CD4-positive, alpha-beta T cell treated with Interleukin-15 for 1 hour (primary cell): Measurements from ENCODE around the gene MDGA2.

Experiments
- DNase-seq: peaks from one replicate; pipeline ENCODE4 v3.0.0-alpha.2; 2020

The MDGA2 gene

DNA sequence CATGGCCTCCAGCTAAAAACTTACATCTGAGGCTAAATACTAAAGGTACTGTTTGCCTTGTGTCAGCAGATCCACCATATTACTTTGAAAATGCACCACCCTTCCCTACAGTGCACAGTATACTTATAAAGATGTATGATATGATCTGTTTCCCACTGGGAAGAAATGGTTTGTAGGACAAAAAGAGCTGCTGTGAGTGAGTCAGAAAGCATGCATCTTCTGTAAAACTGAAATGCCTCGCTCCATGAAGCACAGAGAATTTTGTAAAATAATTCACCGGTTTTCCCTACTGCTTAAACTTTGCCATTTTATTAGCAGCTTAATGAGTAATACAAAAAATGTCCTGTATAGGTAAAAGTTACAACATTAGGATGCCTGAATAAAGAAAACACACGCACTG is 68.8 kb downstream of the MDGA2 start:
- DNase-seq: no peak

DNA sequence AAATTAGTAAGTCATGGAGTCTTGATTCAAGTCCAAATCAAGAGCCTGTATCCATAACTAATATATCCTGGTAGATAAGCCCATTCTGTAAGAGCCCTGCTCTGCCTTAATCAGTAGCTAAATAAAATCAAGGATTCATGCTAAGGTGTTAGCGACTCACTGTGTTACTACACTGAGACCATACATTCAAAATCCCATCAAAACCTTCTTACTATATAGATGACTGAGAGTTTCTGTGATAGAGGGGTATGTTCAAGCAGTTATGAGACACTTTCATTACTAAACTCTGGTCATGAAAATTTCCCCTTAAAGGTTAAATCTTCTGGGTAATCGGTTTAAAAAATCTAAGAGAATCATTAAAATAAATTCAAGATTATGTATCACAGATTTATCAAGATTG is 78.5 kb downstream of the MDGA2 start:
- DNase-seq: no peak

DNA sequence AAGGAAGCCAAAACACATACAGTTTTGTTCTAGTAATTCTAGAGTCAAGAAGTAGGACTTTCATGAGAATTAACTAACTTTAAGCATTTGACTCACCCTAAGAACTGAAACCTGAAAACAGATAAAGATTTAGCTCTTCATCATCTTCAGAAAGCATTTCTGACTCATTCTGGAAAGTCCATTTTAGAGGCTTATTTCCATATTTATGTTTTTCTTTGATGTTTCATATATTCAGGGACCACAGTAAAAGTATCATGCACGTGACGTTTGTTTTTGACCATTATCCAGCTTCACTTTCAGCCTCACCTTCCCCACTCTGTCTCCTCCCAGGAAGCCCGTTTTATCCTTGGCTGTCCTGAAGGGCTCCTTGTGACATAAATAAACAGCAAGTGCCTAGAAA is 79.2 kb downstream of the MDGA2 start:
- DNase-seq: no peak

DNA sequence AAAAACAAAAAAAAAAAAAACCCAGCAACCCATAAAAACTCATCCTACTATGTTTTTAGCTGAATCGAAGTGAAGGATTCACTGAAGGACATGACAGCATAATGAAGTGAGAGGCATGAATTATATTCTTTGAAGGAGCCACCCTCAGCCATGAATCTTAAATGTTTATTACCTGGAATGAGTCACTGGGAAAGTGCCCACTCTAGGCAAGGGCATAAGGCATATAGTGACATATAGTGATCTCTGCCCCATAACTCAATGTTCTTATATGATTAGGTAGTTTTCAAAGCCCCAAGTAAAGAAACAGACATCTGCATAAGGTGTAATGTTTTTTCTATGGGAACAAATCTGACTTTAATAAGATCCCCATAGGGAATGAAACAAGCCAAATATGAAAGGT is 79.9 kb downstream of the MDGA2 start:
- no peak for DNase-seq

DNA sequence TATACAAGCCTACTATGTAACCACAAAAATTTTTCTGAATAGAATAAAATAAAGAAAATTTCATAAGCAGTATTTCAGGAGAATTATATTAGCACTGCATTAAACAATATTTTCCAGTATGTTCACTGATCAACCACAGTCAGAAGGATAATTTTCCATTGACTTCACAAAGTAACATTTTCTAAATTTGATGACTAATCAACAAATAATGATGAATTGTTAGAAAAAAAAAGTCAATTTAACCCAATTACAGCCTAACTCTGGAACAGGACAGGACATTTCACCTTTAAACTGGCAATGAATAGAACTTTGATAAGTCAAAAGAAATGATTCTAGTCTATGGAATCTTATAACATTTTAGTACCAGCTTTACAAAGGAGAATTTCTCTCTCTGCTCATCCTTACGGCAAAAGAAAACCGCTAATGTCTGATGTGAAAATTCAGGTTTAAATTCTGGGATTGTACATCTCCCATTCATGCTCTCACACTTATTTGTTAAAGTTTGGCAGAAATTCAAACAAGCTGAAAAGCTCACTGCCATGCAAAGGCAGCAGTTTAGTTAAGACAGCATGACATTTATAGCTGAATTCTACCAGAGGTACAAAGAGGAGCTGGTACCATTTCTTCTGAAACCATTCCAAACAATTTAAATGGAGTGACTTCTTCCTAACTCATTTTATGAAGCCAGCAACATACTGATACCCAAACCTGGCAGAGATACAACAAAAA is 84.5 kb downstream of the MDGA2 start:
- no peak for DNase-seq

DNA sequence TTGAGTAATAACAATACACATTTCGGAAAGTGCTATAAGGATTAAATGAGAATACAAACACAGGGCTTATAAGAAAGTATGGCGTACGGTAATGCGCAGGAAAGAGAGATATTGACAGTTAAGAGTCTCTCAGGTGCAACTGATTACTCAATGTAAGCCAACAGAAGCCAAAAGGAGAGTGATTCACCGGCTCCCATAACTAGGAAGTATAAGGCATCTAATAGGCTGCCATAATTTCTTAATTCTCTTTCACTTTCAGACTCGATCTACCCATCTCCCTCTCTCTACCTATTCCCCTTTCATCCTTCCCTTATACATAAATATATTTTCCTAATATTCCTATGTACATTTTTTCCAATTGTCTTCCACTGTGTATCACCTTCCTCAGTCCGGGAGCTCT is 90.0 kb downstream of the MDGA2 start:
- no peak for DNase-seq

DNA sequence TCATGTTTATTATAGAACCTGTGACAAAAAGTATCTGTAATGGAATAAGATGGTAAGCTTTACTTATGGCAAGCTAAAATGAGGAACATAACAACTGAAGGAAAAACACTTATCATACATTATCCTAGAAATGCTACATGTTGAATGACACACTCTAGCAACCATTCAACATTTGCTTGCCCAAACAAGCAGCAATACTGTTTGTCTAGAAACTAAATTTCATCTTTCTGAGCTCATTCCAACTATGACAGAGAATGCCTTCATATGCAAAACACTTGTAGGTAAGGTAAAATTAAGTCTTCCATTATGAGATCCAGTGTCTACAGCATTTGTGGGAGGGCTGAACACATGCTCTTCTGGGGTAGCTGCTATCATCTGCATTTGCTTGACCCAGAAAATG is 108.1 kb downstream of the MDGA2 start:
- no peak for DNase-seq

DNA sequence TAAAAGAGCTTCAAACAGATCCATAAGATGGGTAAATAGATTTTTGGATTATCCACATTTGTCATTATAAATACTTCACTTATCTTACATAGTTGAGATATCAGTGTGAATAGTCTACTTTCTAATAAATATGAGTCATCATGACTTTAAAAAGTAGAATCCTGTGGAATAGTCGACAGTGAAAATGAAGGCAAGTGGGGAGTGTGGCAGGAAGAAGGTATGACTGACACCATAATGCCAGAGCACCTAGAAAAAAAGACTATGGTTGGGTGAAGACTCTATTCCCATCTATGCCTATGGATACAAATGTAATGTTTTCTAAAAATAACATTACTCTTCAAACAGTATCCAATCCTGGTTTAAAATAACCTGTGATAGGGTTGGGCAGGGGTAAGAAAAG is 117.5 kb downstream of the MDGA2 start:
- no peak for DNase-seq

DNA sequence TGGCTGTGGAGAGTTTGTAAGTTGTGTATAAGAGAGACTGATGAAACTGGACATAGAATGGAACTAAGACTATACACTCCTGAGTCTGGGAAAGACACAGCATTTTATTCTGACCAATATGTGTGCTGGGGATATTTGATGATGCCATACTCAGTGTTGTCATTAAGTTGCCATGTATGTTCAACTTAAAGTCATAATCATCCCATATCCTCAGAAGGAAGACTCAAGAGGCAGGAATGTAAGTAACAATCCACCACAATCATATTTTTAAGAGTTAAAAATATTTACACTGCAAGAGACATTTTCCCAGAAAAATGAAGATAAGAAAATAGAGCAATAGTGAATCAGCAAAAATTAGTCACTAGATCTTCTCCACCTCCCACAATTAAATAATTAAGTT is 120.1 kb downstream of the MDGA2 start:
- DNase-seq: no peak

DNA sequence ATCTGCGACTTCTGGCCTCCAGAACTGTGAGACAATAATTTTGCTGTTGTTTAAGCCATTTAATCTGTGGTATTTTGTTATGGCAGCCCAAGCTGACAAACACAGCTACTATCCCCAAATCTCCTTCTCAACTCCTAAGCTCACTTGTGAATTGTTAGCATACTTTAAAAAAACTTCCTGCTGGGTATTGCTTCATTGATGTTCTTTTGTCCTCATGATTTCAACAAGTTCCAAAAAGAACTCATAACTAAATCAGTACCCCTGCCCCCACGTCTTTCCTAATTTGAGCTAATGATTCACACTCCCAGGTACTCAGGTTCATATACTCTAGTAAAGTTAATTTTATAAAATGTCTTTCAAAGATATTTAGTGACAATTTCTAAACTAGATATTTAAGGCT is 125.5 kb downstream of the MDGA2 start:
- no peak for DNase-seq

DNA sequence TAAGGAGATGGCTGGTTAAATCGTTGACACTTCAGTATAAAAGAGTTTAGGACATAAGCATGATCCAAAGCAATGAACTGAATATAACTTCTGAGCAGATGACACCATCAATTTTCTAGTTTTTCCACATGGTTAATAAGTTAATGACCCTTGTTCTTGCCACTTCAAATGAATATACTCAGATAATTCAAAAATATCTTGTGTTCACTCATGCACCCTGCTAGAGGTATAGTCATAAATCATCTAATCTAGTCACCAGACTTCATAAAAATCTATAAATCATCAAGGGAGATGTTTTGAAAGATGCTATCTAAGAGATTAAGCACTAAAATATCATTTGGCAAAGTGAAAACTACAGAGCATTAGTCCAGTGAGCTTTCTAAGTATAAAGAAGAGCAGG is 131.9 kb downstream of the MDGA2 start:
- no peak for DNase-seq

DNA sequence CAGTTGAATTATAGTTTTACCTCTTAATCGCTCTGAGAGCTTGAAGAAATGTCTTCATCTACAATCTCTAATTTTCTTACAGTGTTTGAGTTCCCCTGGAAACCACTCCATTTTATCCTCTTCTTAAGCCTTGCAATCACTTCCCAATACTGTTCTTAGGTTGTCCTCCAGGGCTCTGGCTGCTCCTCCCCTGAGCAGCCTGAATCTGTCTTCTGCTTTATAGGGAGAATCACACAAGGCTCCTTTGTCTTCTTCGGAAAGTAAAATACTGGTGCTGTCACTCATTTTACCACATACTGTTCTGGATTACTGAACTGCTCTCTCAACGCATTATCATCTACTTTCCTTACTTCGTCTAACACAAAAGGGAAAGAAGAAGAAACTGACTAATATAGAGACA is 133.7 kb downstream of the MDGA2 start:
- DNase-seq: no peak

DNA sequence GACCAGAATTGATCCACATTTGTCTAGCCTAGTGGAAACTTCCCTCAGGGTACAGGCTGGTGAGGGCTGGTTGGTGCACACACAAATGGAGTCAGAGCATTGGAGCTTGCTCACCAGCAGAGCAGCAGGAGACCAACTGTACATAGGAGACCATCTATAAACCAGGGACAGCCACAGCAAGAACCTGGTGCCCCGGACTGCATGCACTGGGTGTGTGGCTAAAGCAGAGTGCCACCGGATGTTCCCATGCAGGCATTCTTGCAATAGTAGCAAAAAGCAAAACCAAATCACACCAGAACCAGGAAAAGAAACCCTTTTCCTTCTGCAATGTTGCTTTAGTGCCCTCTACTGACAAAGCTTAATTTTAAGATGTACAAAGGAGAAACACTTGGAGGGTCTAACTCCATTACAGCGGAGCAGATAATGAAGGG is 136.4 kb downstream of the MDGA2 start:
- no peak for DNase-seq

DNA sequence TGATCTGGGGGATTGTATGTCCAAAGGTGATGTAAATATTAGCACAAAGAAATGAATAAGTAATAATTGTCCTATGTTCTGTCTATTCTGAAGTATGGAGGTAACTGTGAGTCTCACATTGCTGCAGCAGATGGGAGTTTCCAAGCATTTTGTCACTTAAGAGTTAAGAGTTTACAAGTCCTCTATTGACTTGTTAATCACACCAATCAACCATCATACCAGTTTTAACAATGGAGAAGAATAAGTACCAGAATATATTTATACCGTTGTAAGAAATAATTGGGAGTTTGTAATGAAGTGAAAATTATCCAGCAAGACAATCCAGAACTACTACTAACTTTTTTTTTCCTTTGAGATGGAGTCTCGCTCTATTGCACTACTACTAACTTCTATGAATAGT is 139.1 kb downstream of the MDGA2 start:
- no peak for DNase-seq

DNA sequence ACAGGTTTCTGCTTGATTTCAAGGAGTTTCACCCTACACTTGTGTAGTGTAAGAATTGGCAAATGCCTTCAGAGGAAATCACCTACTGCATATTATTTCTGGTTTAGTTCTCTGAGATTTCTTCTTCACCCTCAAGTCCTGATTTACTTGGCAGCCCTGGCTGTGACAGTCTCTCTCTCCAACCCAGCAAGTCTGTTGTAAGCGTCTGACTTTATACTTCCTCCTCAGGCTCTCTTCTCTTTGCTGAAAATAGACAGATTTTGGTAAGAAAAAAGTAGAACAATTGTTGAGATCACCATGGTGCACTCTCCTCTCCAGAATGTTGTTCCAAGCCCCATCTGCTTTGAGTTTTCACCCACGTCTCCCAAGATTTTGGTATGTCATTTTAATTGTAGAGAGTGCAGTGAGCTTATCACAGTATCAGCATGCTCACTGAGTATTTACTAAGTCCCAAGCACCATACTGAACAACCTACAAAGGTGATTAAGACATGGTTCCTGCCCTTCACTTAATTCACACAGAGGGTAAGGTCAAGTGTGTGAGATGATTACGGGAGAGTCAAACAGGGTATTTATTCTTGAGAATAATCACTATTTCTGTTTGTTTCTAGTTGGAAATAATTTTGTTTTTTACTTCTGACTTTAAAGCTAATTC is 148.7 kb downstream of the MDGA2 start:
- DNase-seq: no peak

DNA sequence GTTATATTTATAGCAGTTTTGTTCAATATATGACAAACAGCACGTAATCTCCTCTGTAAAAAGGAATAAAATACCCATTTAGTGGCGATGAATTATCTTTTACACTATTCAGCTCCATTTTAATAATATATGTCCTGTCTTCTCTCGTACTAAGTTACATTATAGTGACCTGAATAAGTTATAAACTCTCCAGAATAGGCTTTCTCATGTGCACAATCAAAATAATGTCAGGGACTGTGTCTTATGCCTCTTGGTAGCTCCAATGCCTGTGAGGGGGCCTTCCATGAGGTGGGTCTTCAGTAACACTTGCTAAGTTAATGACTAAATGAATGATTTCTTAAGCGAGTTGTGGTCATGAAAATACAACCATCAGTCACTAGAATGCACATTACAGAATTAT is 150.9 kb downstream of the MDGA2 start:
- no peak for DNase-seq

DNA sequence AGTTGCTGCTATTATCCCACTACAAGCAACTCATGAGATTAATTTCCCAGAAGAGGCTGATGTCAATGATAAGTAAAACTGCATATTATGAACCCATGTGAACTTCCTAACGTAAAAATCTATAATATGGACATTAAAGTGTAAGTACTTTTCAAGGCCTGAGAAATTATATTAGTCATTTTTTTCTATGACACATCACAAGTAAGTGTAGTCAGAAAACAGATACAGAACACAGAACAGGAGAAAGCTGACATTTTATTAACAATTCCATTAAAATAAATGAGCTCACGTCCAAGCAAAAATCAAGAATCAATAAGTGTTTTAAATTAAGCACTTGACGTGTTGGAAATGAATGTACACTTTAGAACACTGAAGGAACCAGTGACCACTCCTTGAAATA is 155.0 kb downstream of the MDGA2 start:
- no peak for DNase-seq

DNA sequence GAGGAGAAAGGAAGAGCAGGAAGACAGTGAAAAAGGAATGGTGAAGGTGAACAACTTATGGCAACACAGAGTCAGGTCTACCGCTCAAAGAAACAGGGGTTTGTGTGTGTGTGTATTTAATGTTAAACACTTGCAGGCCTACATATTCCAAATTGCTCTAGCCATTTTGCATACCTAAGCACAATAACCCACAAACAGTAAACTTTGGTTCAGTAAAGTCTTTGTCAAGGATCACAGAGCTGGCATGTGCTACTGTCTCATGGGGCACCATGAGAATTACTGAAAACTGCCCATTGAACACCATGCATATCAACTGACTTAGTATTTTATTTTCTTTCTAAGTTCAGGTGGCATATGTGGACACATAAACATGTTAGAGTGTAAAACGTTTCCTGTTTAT is 163.6 kb downstream of the MDGA2 start:
- no peak for DNase-seq

DNA sequence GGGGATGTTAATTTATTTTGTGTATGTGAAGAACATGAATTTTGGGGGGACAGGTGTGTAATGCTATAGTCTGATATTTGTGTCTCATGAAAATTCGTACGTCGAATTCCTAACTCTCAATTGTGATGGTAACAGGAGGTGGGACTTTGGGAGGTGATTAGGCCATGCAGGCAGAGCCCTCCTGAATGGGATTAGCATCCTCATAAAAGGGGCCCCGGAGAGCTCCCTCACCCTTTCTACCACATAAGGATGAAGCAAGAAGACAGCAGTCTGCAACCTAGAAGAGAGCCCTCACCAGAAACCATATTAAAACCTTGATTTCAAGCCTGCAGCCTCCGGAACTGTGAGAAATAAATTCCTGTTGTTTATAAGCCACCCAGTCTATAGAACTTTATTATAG is 165.4 kb downstream of the MDGA2 start:
- no peak for DNase-seq

DNA sequence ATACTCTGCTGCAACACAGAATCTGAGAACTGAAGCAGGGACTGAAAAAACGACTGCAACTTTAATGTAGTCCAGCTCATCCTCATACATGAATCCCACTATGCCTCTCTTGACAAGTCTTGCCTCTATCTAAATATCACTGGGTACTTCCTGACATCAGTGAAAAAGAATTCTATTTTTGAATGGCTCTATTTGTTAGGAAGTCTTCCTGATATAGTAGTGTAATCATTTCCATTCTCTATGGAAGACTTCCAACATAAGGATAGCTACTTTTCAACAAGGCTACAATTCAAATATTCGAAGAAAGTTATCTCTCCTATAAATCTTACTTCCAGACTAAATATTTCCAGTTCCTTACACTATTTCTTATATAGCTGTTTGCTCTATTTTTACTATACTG is 167.5 kb downstream of the MDGA2 start:
- DNase-seq: no peak

DNA sequence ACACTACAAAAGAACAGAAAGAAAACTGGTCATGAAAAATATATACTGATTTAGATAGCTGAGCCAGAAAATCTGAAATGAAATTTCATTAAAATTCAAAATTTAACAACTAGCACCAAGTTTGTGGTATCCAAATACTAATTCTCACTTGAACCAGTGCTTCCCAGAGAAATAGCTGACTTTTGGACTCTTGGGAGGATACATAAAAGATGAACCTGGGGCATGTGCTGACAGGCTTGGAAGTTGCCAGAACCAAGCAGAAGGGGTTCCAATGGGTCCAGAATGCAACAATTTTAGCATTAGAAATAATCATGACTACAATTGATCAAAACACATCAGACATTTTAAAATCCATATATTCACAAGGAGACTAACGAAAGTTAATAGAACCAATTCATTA is 175.0 kb downstream of the MDGA2 start:
- no peak for DNase-seq

DNA sequence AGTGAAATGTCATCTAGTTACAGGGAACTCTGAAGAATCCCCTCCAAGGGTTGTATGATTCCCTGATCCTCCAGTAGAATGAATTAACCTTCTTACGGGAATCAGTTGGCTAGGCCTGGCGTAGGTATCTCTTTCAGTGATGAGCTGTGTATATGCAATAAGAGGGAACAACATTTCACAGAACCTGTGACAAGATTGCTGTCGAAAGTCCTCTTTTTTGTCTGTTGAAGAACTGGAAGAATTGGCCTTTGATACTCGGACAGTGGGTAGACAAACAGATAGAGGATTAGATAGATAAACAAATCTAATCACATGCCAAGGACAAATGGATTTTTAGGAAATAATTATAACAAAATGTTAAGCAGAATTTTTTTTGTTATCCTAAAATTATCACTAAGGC is 184.6 kb downstream of the MDGA2 start:
- no peak for DNase-seq

DNA sequence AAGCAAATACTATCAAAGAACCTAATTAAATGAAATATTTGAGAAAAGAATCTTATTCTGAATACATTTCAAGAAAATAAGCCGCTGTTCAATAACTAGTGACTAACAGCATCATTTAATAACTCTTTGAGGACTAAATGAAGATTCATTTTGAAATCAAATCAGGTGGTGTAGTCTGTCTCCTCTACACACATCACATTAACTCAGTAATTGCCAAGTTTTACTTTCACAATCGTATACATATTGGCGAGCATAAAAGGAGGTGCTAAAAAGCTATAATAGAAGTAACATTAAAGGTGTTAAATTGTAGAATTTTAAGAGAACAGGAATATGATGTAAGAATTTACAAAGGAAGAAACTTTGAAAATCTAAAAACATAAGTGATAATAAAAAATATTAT is 185.1 kb downstream of the MDGA2 start:
- no peak for DNase-seq

DNA sequence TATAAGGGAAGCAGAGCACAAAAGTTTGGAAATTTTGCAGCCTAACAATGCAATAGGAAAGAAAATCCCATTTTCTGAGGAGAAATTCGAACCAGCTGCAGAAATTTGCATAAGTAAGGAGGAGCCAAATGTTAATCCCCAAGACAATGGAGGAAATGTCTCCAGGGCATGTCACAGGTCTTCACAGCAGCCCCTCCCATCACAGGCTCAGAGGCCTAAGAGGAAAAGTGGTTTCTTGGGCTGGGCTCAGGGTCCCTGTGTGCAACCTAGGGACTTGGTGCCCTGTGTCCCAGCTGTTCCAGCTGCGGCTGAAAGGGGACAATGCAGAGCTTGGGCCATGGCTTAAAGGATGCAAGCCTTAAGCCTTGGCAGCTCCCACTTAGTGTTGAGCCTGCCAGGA is 190.0 kb downstream of the MDGA2 start:
- no peak for DNase-seq

DNA sequence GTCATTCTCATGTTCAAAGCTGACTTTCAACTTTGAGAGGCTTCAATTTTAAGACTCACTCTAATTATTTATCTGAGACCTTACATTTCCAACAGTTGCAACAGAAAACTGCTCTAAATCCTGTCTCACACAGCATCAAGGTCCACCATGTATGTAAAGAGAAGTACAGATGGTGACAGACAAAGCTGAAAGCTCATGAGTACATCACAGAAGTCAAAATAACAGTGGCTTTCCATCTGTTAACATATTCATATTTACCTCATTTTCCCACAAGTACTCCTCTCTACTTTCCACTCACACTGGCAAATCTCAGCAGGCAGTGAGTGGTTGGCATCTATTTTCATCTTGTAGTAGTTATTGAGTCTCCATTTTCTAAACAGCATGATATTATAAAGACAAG is 192.0 kb downstream of the MDGA2 start:
- DNase-seq: no peak
